Measurements from ENCODE around the gene DNAJC28. TPM values are rescaled to one million over a fixed set of nuclear protein-coding genes. Genes with fewer than 3 reads are reported as not detected.

Gene DNAJC28
- total and polyA plus RNA-seq, 9 of the 15 experiments (the other 6 are each of a cell fraction or from before 2014, with no cell fraction given) = 0.68 to 2.5 (median 1.1) TPM

GRCh38 chr21:33522297-33522952, 30.9 kb upstream of the DNAJC28 start:
- FAIRE-seq = no peak
- peaks cover 88% of the 10 kb centered on the region for H3K36me3 ChIP-seq (ENCODE audit: control insufficient read depth, insufficient read depth, low read length)
- 83% methylated on average over 5 of the region's 5 CpGs for whole genome bisulfite sequencing (ENCODE audit: insufficient coverage, low coverage, missing lambda C conversion rate)
- no peak overlapping the region for H2AFZ ChIP-seq (ENCODE audit: low read depth, low read length)
- no peak overlapping the region for H3K9ac ChIP-seq (ENCODE audit: insufficient read depth in 1 of 2, low read depth in 2 of 2, low read length in 2 of 2)
- DNase-seq (ENCODE audit: extremely low read depth in 1 of 4, low spot score in 3 of 4) = no peak
- ChIA-PET CTCF (ENCODE audit: low intra/inter-chr PET ratio) (no interaction called here), POLR2A (interaction anchor here (0.6 to 4.4 kb wide), 3 partner anchors 8 to 19 kb away, joined by 3 to 30 read pairs (median 7); partner anchors contain the start of genes GART and SON)
- no peaks in the 10 kb centered on the region for H4K20me1 ChIP-seq (replicated peaks; ENCODE audit: control insufficient read depth, insufficient read depth, low read length)
- in situ Hi-C loops (cut with MboI) (no loop called here), intact Hi-C loops (cut with micrococcal nuclease) (no loop called here)
- H3K79me2 ChIP-seq (ENCODE audit: control insufficient read depth, insufficient read depth, low read length) = no peaks in the 10 kb centered on the region
- BruUV-seq (replicated peaks) = no TSS peak
- no peak overlapping the region for H3K4me2 ChIP-seq (ENCODE audit: insufficient read depth, low read length)
- H3K27me3 ChIP-seq (ENCODE audit: control insufficient read depth in 2 of 2, insufficient read depth in 2 of 2, low read length in 2 of 2) = no peaks in the 10 kb centered on the region
- no peak overlapping the region for H3K4me3 ChIP-seq
- no peaks in the 10 kb centered on the region for H3K9me3 ChIP-seq (replicated peaks; ENCODE audit: control insufficient read depth, insufficient read depth, low read depth, low read length)
- peak; percentile 16; the same call in 1 of the 3 replicates for ATAC-seq
- peak overlapping the region; percentile 5; the same call in 1 of the 3 replicates for H3K27ac ChIP-seq (ENCODE audit: extremely low read depth, low read depth, low read length)
- H3K9me1 ChIP-seq (ENCODE audit: control insufficient read depth, insufficient read depth, low read length) = no peaks in the 10 kb centered on the region
- no peaks in the 10 kb centered on the region for H3K4me1 ChIP-seq (replicated peaks in 1 of 2; ENCODE audit: control insufficient read depth in 2 of 2, insufficient read depth in 2 of 2, low read length in 2 of 2)
- TF ChIP-seq AFF4 (CRISPR knock-in tag; IDR thresholded peaks at IDR 0.05) (no peak), ZNF280A (IDR thresholded peaks at IDR 0.05; ENCODE audit: low read depth, partially characterized antibody) (no peak), RCOR1 (IDR thresholded peaks at IDR 0.05; ENCODE audit: borderline replicate concordance in 1 of 2, low read depth in 2 of 2, low read length in 2 of 2) (no peak), CLOCK (CRISPR knock-in tag; IDR thresholded peaks at IDR 0.05; ENCODE audit: borderline replicate concordance) (no peak), RBM34 (IDR thresholded peaks at IDR 0.05; ENCODE audit: borderline replicate concordance, insufficient read depth, low read length) (no peak), RBM22 (IDR thresholded peaks at IDR 0.05; ENCODE audit: low read depth, low read length, poor library complexity, severe bottlenecking) (peak; percentile 60), POLR2AphosphoS2 (IDR thresholded peaks at IDR 0.05; ENCODE audit: low read length) (0 out of 2 replicates have a peak, but pooled peaks have one; percentile 35)

Measured in K562 (cell line).